PFSK-1 (cell line): ENCODE measurements around the gene ANXA1.

Experiments used
- FOXP2 ChIP-seq: optimal IDR thresholded peaks from 2 replicates; pipeline ENCODE3; 2011; ENCODE audit warnings: borderline replicate concordance, control low read depth, inconsistent platforms; ENCODE audit not compliant: insufficient read depth; ENCODE audit errors: extremely low read length, extremely low read depth
- POLR2AphosphoS5 ChIP-seq: IDR thresholded peaks from 2 replicates; pipeline ENCODE4 v1.6.1; 2012; ENCODE audit warnings: low read depth, mild to moderate bottlenecking, control low read depth, low read length, moderate library complexity
- REST ChIP-seq, 2 experiments: IDR thresholded peaks; 2 replicates each; pipeline versions ENCODE4 v1.6.1 to v1.8.0; 2011 to 2012; ENCODE audit warnings: low read depth in 2 of 2, low read length in 2 of 2, control low read depth in 1 of 2, inconsistent platforms in 1 of 2, mild to moderate bottlenecking in 1 of 2, moderate library complexity in 1 of 2; ENCODE audit not compliant: insufficient read depth in 1 of 2
- SIN3A ChIP-seq: IDR thresholded peaks from 2 replicates; pipeline ENCODE4 v1.6.1; 2012; ENCODE audit warnings: mild to moderate bottlenecking, low read length, moderate library complexity, borderline replicate concordance; ENCODE audit not compliant: insufficient read depth
- TAF1 ChIP-seq: IDR thresholded peaks from 2 replicates; pipeline ENCODE4 v1.6.1; 2012; ENCODE audit warnings: low read length, control low read depth, borderline replicate concordance; ENCODE audit not compliant: insufficient read depth

DNA sequence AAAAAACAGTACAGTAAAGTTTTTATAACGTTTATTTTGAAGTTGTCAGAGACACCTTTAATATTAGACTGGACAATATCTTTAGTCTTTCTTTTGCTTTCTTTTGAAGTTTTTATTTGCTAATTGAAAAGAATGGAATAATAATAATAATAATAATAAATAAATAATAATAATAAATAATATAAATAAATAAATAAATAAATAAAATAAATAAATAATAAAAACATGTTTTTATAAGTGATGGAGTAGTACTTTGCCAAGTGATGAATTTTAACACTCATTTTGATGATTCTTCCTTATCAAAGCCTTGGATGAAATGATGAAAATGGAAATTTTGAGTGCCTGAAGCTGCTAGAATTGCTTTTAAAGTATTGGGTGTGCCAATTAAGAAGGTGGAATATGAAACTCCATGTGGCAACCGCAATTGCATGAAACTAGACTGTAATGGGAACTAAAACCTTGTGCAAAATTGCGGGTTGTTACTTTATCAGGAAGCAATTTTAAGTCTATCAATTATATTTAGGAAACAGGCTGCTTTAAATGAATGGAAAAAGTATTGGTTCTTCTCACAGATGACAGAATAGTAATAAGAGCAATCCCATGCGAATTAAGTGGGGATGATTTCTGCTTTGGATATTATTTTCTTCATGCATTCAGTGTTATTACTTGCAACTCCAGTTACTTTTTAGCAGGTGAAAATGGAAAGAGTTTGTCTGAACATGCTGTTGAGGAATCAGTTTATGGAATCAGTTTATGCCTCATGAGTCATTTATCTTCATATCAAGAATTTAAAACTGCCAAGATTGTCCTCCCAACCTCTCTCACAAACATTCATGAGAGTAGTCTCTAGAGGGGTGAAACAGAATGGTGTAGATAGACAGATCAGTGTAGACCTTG, 4.6 kb downstream of the ANXA1 start:
- TF ChIP-seq POLR2AphosphoS5 (no peak), REST (IDR thresholded peaks at IDR 0.05; ENCODE audit: insufficient read depth in 1 of 2, low read depth in 2 of 2, low read length in 2 of 2) (no peak), TAF1 (no peak), SIN3A (no peak), FOXP2 (no peak)
